Heart left ventricle (tissue), 16 donors: Measurements from ENCODE around the gene CLSTN2. TPM values are rescaled to one million over a fixed set of nuclear protein-coding genes. Genes with fewer than 3 reads are reported as not detected.

Source experiments
- ATAC-seq, 4 donors: fragments of 200-7000 bp; cut with Tn5 transposase; one replicate each; pipeline ENCODE4 v1.9.1; 2020 to 2022; ENCODE audit warnings: moderate library complexity in 4 of 4, mild to moderate bottlenecking in 3 of 4, moderate number of reproducible peaks in 1 of 4
- DNase-seq, 5 donors: peaks; one replicate each; pipeline ENCODE4 v3.0.0-alpha.2; 2020
- H3K27ac ChIP-seq, 12 donors: fragments of 200-600 bp; sonication (generic) in 4 of 12; one replicate each; pipeline versions ENCODE4 v1.5.0 to v1.8.0; 2016 to 2022; ENCODE audit warnings: mild to moderate bottlenecking in 2 of 12
- H3K27me3 ChIP-seq, 9 donors: fragments of 200-600 bp; sonication (generic) in 2 of 9; one replicate each; pipeline versions ENCODE4 v1.5.1 to v1.8.0; 2016 to 2022; ENCODE audit warnings: mild to moderate bottlenecking in 3 of 9
- H3K36me3 ChIP-seq, 9 donors: fragments of 200-600 bp; sonication (generic) in 2 of 9; one replicate each; pipeline versions ENCODE4 v1.5.0 to v1.8.0; 2018 to 2022; ENCODE audit warnings: mild to moderate bottlenecking in 2 of 9
- H3K4me1 ChIP-seq, 12 donors: fragments of 200-600 bp; sonication (generic) in 4 of 12; one replicate each; pipeline versions ENCODE4 v1.5.0 to v1.8.0; 2016 to 2022; ENCODE audit warnings: mild to moderate bottlenecking in 3 of 12
- H3K4me3 ChIP-seq, 12 donors: fragments of 200-600 bp; sonication (generic) in 4 of 12; one replicate each; pipeline versions ENCODE4 v1.5.0 to v1.8.0; 2017 to 2022; ENCODE audit warnings: mild to moderate bottlenecking in 9 of 12, moderate library complexity in 4 of 12
- H3K9me3 ChIP-seq, 12 donors: fragments of 200-600 bp; sonication (generic) in 4 of 12; one replicate each; pipeline versions ENCODE4 v1.5.0 to v1.8.0; 2016 to 2022; ENCODE audit warnings: mild to moderate bottlenecking in 1 of 12
- POLR2A ChIP-seq, 2 donors: fragments of 450-650 bp; IDR thresholded peaks; one replicate each; pipeline ENCODE4 v1.6.1; 2017; ENCODE audit warnings: antibody characterized with exemption in 2 of 2, mild to moderate bottlenecking in 2 of 2, moderate library complexity in 2 of 2
- WGBS, 4 donors: extraction: QIAGEN DNeasy Blood & Tissue Kit in 2 of 4; methylation state at CpG; one replicate each; pipeline versions ENCODE4 v1.1.5 to v1.1.7; 2013 to 2018; 5-methylcytosine and 5-hydroxymethylcytosine counted together
- intact Hi-C, 10 donors: fragments of 100-400 bp; cut with DNase I; formaldehyde crosslinking; loops; one replicate each; pipeline versions ENCODE4 v1.11.1 to v1.14.2; 2022
- polyA plus RNA-seq, 2 donors: library from polyadenylated mRNA; stranded (reverse); fragments of 200-250 nt; gene quantifications; one replicate each; pipeline ENCODE4 v1.2.3, GENCODE V29; 2013
- total RNA-seq, 9 donors: library from RNA; depleted of rRNA in 2 of 9; stranded (reverse); fragments of >200 nt in 2 of 9; fragmentation: NEBNext Ultra II Directional in 3 of 9; extraction: Animal tissue kit (Norgen Biotek cat#: 25700) in 3 of 9; gene quantifications; one replicate each; pipeline versions ENCODE4 v1.1.0 to v1.2.4, GENCODE V29; 2016 to 2023
- TF ChIP-seq, protein P1 (sequence below), 12 donors: fragments of 200-600 bp; sonication (generic) in 4 of 12; IDR thresholded peaks; one replicate each; pipeline versions ENCODE4 v1.5.0 to v1.8.0; 2018 to 2022; ENCODE audit warnings: antibody characterized with exemption in 12 of 12, mild to moderate bottlenecking in 5 of 12
- donor health status: ischemic (EF 13 %, LVEDD 7.1; RV severe dilation, severe dysfunction).
- donor health status: healthy with polysubstance abuse.
- donor health status: DM: no; HTN: yes; CAD: no.
- donor health status: DM: no; HTN: no; CAD: no.
- donor health status: ischemic (EF 25% LVEDD 6.9; RV normal size, moderate dysfunction).
- donor health status: ischemic (EF 25% LVEDD 5.7; RV mildly dilated, moderate dysfunction).
- donor health status: healthy.
- donor health status: DM: yes; HTN: yes; CAD: no.
- donor health status: ischemic (EF 35%, LVEDD 5.7; RV mildly dilated, moderate dysfunction).
- donor health status: nonischemic (EF 11% LVEDD 7.7; RV severe dilation, severe dysfunction).
- donor health status: DM: yes; HTN: yes; CAD: no.
- donor health status: PGD.
- donor health status: ischemic (EF 29% LVEDD 5.4; RV normal size, mild dysfunction).
- donor health status: nonischemic (EF 23%, LVEDD 6.1; RV moderate dilation, normal function).

CLSTN2 gene
- total and polyA plus RNA-seq, 11 donors, result 0.69 to 7.6 (median 3.9) TPM

DNA sequence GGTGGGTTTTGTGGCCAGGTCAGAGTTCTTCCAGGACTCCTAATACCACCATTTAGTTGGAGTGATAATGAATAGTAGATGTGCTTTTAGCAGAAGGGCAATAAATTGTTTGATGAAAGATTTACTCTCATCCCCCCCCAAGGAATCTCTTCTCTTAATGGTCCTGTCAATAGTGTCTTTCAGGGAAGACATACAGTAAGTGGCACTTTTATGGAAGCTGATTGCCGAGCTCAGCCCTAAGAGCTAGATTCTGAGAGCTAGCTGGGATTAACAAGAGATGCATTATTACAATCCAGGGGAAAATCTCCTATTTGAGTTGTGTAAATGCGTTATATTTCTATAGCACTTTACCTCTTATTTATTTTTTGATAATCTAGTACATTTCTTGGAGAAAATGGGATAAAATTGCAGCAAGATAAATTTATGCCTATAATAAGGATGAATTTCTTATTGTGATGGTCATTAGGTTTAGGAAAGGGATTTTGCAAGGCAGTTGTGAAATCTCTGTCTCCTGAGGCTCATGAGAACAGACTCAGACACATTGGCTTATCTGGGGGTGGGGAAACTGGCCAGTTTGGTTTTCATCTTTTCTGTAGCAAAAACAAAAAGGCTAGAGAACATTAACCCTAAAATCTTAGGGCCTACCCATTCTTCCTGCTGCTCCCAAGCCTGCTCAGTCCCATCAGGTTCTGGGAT, 41.6 kb upstream of the CLSTN2 start:
- TF ChIP-seq POLR2A (IDR thresholded peaks at IDR 0.05), result no peak
- TF ChIP-seq, protein P1, sequence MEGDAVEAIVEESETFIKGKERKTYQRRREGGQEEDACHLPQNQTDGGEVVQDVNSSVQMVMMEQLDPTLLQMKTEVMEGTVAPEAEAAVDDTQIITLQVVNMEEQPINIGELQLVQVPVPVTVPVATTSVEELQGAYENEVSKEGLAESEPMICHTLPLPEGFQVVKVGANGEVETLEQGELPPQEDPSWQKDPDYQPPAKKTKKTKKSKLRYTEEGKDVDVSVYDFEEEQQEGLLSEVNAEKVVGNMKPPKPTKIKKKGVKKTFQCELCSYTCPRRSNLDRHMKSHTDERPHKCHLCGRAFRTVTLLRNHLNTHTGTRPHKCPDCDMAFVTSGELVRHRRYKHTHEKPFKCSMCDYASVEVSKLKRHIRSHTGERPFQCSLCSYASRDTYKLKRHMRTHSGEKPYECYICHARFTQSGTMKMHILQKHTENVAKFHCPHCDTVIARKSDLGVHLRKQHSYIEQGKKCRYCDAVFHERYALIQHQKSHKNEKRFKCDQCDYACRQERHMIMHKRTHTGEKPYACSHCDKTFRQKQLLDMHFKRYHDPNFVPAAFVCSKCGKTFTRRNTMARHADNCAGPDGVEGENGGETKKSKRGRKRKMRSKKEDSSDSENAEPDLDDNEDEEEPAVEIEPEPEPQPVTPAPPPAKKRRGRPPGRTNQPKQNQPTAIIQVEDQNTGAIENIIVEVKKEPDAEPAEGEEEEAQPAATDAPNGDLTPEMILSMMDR (IDR thresholded peaks at IDR 0.05), result no peak
- 65 to 77% (median 71%) methylated on average over 2 of the region's 2 CpGs for WGBS, 4 donors
- H3K27me3 ChIP-seq, result no peaks in the 10 kb centered on the region
- DNase-seq, result peak in 2 of 5 donors; percentile 8 to 51
- ATAC-seq, result peak; percentile 58 to 84 (median 76)
- no peaks in the 10 kb centered on the region for H3K36me3 ChIP-seq
- H3K4me1 ChIP-seq, result peaks cover 0 to 35% (median 0%) of the 10 kb centered on the region in 12 donors
- H3K27ac ChIP-seq, result peak overlapping the region in 11 of 12 donors; percentile 6 to 73 (median 58)
- intact Hi-C loops, result no loop called here
- no peak overlapping the region for H3K4me3 ChIP-seq
- H3K9me3 ChIP-seq, result no peaks in the 10 kb centered on the region

DNA sequence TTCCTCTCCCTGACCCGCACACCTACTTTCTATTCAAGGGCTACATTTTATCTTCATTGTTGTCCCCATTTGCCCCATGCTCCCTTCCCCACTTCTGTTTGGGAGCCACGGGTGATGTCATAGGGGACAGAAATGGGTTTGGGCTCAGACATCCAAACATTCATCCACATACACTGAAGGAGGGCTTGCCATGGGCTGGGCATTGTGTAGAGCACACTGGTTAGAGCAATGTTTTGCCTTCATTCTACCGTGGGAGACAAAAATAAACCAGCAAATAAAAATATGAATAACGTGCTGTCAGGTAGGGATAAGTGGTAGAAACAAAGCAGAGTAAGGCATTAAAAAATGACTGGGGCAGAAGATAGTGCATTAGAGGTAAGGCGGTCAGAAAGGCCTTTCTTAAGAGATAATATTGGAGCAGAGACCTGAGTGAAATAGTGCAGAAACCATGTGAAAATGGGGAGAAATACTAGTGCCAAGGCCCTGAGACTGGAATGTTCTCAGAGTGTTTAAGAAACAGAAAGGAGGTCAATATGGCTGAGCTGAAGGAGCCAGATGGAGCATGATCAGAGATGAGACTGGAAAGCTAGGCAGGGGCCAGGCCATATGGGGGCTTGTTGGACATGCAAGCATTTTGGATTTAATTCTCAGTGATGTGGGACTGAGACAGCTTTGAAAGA, 40.9 kb upstream of the CLSTN2 start:
- intact Hi-C loops, result no loop called here
- peaks cover 0 to 2% (median 0%) of the 10 kb centered on the region in 12 donors for H3K9me3 ChIP-seq
- peaks cover 0 to 35% (median 0%) of the 10 kb centered on the region in 12 donors for H3K4me1 ChIP-seq
- WGBS, 4 donors, result 61 to 74% (median 66%) methylated on average over 5 of the region's 5 CpGs
- H3K36me3 ChIP-seq, result no peaks in the 10 kb centered on the region
- TF ChIP-seq, protein P1 (IDR thresholded peaks at IDR 0.05), result no peak
- no peak for TF ChIP-seq POLR2A (IDR thresholded peaks at IDR 0.05)
- no peak overlapping the region for H3K4me3 ChIP-seq
- DNase-seq (peak in 2 of 5 donors; percentile 25 to 32), ATAC-seq (peak; percentile 73 to 88 (median 84))
- H3K27me3 ChIP-seq, result no peaks in the 10 kb centered on the region
- peak overlapping the region; percentile 6 to 73 (median 57) for H3K27ac ChIP-seq

DNA sequence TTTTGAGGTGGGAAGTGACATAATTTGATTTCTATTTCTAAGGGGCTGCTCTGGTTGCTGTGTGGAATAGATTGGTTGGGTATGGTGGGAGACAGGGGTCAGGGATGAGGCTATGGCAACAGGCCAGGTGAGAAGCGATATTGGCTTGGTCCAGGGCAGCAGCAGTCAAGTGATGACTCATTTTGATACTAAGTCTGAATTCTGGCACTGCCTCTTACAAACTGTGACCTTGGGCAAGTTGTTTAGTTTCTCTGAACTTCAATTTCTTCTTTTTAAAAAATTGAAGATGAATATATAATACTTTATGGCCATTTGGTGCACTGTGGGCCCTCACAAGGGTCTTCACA, 40.4 kb upstream of the CLSTN2 start:
- peak in 4 of 5 donors; percentile 16 to 60 (median 44) for DNase-seq
- Histone ChIP-seq H3K4me3 (no peak overlapping the region), H3K36me3 (no peaks in the 10 kb centered on the region), H3K9me3 (peaks cover 0 to 7% (median 0%) of the 10 kb centered on the region in 12 donors), H3K27me3 (no peaks in the 10 kb centered on the region), H3K27ac (peak overlapping the region in 7 of 12 donors; percentile 28 to 73 (median 59)), H3K4me1 (peaks cover 0 to 35% (median 0%) of the 10 kb centered on the region in 12 donors)
- intact Hi-C loops, result no loop called here
- no peak for TF ChIP-seq POLR2A (IDR thresholded peaks at IDR 0.05)
- TF ChIP-seq, protein P1 (IDR thresholded peaks at IDR 0.05), result no peak
- ATAC-seq, result peak; percentile 59 to 87 (median 78)
- WGBS, 4 donors, result 33 to 67% (median 53%) methylated on average over 1 of the region's 1 CpG

DNA sequence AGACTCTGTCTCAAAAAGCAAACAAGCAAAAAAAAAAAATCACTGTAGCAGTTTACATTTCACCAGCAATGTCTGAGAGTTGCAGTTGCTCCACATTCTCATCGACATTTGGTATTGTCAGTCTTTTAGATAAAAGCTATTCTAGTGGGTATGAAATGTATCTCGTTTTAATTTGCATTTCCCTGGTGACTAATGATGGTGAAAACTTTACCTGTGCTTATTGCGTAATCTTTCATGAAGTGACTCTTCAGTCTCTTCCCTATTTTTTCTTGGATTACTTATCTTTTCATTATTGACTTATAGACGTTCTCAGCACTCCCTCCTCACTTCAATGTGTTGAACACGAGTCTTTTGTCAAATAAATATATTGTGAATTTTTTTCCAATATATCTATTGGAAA, 37.2 kb upstream of the CLSTN2 start:
- Histone ChIP-seq H3K9me3 (peaks cover 0 to 9% (median 0%) of the 10 kb centered on the region in 12 donors), H3K4me3 (no peak overlapping the region), H3K27ac (no peak overlapping the region), H3K36me3 (no peaks in the 10 kb centered on the region), H3K27me3 (no peaks in the 10 kb centered on the region), H3K4me1 (peaks cover 0 to 20% (median 0%) of the 10 kb centered on the region in 12 donors)
- DNase-seq (no peak), ATAC-seq (no peak)
- intact Hi-C loops, result no loop called here
- no peak for TF ChIP-seq POLR2A (IDR thresholded peaks at IDR 0.05)
- TF ChIP-seq, protein P1 (IDR thresholded peaks at IDR 0.05), result no peak
- 72 to 83% (median 80%) methylated on average over 5 of the region's 5 CpGs for WGBS, 4 donors
